HG03103 (cell line): Measurements from ENCODE around the gene SND1.
A peak's percentile ranks its signal among the peaks of the same experiment; 100 is the strongest.

Experiments
- ATAC-seq: cut with Tn5 transposase; IDR thresholded peaks from one replicate; pipeline ENCODE4 v1.9.1; 2021; ENCODE audit warnings: low read depth; ENCODE audit not compliant: unreplicated experiment

The SND1 gene

DNA sequence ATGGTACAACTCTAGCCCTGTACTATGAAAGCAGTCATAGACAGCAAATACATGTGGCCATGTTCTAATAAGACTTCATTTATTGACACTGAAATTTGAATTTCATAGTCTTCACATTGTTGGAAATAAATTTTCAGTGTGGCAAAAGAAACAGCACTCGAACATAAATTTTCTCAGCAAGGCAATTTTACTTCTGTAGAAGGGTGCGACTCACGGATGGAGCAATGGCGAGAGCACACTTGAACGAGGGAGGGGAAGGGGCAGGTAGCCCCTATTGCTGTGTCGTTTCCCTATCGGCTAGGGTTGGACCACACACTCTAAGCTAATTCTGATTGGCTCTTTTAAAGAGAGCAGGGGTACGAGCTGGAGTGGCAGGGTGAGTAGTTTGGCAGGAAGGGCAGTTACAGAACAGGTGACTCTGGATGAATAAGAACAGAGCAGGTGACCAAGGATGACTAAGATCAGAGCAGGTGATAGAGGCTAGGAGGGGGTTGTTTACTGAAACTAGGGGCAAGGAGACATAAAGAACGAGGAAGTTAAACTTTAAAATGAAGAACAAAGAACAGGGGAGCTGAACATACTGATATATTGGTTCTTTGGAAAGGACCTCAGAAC is 327.2 kb downstream of the SND1 start:
- ATAC-seq, result no peak

DNA sequence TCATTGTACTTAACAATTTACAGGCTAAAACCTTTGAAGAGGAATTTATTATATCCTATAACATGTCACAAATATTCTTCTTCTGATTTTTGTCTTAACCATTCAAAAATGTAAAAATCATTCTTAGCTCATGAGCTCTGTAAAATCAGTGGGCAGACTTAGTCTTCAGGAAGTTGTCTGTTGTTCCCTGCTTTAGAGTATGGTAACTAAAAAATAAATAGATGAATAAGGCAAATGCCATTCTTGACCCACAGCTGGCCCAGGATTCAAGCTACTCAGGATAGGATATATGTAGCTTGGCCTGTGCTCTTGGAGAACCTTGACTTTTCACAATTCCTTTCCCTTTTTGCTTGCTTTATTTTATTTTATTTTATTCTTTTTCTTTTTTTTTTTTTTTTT is 327.7 kb downstream of the SND1 start:
- no peak for ATAC-seq

DNA sequence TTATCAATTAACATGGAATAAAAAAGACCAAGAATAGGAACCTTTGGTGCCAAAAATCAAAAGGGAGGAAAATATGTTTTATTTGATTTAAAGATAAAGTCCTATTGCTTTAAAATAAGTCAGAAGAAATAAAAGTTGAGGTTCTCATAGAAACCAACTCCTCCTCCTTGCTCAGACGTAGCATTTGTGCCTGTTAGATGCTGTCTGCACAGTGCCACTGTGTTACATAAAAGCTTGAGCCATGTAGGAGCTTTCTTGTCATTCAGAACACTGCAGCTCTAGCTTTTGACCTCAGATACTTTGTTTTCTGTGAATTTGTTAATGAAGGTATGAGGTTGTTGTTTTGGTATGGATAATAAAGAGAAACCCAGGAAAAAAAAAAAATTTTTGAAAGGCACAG is 328.9 kb downstream of the SND1 start:
- ATAC-seq, result no peak

DNA sequence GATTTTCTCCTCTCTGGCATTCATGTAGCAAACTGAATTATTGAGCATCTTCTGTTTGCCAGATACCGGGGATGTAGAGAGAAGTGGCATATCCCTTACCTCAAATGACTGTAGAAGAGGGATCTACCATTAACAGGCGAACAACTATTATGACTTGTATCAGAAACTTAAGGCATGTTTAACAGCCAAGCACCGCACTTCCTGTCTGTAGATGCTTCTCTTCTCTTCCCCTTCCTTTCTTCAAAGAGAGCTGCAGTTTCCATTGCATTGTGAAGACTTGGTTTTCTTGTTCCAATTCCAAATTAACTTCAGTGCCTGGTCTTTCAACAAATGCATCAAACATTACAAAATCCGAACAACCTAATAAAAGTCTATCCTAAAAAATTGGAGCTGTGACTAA is 330.0 kb downstream of the SND1 start:
- ATAC-seq, result no peak

DNA sequence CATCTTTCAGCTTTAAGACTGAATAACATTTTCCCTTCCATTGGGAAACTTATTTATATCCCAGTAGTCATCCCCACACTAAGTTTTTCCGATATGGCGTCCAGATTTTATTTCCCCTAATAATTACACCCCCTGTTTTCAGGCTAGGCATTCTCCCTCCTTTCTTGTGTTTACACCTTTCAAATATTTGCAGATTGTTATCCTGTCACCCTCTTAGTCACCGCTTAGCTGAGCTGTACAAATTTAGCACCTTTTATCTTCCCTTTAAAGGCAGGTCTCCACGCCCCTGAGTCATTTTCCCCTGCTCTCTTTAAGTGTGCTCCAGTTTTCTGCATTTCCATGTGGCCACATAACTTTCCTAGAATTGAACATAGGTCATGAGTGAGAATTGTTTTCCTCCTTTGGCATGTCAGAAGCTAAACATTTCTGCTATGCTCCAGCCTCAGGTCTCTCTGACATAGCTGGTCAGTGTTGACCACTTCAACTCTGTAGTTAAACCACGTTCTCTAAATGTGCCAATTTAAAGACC is 331.9 kb downstream of the SND1 start:
- ATAC-seq, result no peak

DNA sequence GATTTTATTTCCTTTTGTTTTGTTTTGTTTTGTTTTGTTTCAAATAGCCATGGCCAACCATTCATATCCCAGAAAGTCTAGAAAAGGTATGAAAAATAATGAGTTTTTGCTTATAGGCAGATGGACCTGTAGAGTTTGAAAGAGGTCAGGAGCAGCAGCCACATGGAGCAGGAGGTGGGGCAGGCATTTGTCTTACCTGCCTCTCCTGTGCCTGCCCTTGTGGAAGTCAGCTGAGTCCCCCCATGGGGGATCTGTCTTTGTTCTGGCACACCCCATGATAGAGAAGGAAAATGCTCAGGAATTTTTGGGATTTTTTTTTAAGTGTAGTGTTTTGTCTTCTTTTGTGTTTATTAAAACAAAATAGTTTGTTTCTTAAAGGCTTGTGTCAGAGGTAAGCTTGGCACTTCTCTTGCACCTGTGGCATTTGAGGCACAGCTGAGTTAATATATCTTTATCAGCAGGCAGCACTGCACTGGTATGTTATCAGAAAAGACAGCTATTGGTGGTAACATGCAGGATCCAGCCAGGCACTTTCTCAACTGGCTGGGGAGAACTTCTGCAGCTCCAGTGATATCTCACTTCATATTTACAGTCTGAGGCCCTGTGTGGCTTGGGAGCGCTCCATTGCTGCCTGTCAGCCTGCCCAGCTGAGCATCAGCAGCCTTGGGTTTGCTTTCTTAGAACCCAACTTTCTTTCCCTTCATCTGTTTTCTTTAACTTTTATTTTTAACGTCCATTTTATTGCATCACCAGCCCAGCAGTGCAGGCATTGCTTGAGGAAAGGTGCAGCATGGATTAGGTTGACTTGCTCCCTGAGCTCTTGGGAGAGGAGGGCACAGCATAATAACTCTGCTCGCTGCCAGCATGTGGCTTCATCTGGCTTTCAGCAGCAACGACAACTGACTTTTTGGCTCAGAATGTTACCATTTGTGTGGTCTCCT is 334.9 kb downstream of the SND1 start:
- ATAC-seq, result no peak

DNA sequence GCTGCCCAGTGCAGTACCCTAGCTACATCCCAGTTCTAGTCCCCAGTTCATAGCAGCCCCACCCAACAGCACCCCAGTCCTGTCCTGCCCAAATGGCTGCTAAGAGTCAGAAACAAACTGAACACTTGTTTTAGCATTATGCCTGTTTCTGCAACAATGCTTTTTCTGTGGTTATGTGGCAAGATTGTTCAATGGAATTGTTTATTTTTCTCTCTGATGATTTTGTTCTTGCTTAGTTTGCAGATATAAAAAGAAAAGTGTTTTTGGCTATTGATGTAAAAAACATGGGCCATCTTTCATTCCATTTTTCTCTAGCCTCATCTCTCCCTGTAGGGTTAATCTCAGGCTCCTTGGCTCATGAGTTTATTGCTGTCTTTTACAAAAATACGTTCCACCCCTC is 336.8 kb downstream of the SND1 start:
- ATAC-seq, result no peak

DNA sequence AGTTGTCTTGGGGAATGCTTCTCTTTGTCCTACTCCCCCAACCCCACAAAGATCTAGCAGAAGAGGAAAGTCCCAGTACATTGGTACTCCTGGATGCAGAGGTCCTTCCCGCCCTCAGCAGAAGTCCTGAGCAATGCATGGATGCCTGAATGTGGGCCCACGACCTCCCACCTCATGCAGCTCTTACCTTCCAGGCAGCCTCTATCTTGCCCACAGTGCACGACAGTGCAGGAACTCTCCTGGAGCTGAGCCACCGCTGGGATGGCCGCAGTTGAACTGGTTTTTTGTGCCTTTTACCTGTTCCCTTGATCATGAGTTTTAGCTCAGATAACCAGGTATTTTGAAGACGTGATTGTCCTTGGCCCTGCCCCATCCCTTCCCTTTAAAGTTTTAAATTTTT is 341.3 kb downstream of the SND1 start:
- ATAC-seq, result no peak

DNA sequence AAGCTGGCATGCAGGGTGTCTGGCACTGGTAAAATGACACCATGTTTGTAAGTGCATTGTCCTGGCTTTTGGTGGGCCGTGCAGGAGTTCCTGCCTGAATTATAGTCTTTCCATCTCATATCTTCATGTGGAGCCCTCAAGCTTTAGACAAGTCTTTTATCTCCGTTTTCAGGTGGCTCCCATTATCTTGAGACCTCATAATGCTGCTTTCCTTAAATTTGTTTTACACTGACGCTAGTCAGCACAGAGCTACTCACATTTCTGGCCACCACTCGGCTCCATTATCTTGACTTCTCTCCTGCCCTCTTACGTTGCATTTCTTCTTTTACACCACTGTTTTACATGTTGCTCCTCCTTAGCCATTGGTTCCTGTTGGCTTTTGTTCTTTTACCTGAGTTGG is 342.0 kb downstream of the SND1 start:
- no peak for ATAC-seq

DNA sequence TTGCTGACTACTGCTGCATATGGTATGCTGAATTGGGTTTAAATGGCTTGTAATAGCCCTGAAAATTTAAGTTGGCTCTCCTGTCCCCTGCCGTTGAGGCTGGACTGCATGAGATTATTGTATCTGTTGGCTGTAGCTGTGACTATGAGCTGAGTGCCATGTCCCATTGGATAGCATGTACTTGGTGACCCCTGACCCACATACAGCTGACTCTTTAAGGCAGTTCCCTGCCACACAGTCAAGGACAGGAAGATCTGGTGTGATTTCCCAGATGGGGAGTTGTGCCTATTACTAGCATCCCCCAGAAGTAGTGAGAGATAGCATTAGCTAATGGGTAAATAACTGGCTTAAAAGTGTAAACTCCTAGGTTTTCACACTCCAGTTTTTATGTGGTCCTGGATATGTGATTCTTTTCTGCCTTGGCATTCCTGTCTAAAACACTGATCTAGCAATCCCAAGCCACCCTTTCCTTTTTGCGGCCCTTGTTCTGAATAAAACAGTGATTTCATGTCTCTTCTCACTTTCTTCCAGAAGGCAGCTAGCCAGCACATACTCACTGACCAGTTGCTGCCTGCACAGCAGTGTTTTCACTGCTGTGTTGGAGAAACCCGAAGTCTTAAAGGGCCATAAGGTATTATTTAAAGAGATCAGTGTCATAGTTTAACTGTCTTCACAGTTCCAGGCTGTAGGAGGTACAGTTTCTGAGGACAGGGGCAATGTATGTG is 343.3 kb downstream of the SND1 start:
- no peak for ATAC-seq

DNA sequence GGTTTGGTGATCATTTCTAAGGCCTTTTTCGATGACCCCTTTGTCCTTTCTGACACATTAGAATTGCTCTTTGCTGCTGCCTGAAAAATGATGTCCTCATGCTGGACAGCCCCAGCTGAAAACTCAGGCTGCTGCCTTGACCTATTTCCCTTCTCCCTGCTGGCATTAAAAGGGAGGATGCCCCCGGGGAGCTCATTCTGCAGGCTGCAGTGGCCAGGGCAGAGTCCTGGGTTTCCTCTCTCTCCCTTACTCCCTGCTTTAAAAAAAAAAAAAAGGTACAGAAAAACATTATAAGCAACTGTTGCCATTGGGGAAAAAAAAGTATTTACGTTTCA is 343.9 kb downstream of the SND1 start:
- no peak for ATAC-seq

DNA sequence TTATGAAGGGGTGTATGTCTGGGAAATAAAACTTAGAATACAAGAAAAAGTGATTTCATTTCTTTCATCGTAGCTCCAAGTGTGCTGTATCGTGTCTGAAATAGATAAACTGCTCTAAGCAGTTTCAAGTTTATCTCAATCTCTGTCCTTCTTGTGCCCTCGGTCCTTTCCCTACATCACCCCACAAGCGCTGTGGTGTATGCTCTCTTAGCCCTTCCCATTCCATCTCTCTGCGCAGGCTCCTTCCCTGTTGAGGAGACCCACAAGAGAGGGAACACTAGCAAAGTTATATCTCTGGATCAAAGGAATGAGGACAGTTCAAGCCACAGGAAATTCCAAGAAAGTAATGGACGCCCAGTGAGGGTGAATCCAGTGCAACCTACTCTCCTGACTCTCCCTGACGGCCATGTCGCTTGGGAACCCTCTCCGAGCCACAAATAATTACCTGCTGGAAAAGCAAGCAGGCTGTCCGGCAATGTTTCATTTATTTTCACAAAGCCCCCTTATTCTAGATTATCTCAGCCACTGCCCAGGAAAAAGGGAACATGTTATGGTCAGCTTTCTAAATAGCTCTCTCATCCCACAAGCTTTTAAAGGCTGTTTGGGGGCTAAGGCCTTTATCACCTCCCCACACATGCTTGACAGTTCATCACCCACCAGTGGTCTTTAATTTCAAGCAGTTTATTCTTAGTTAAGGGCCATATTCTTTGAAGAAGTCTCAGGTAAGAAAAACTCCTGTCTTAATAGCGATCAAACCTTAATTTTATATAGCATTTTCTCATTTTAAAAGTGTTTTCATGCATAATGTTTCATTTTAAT is 344.5 kb downstream of the SND1 start:
- ATAC-seq, result no peak

DNA sequence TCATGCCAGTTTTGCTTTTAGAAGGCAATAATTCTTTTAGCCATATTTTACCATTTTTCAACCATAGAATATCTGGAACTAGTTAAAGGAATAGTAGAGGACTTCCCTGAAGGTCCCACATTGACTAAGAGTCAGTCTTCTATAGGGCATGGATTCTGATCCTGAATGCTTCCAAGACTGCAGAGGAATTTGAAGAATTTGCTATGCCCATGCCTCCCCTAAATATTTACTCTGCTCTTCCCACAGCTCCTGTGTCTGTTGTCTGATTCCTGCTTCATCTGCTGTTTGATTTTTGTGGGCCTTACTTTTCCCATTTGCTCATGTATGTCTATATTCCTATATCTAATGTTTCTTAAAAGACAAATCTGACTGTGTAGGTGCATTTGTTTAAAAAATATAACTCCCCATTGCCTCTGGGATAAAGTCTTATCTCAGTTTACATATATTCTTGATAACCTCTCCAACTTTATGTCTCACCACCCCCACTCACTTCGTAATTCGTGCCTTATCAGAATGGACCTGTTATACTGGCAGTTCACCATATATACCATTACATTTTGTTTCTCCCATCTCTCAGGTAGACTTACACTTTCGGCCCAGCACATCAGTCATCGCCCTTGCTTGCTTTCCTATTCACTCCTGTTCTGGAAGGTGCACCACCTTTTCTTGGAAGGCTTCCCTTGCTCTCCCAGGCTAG is 345.4 kb downstream of the SND1 start:
- no peak for ATAC-seq

DNA sequence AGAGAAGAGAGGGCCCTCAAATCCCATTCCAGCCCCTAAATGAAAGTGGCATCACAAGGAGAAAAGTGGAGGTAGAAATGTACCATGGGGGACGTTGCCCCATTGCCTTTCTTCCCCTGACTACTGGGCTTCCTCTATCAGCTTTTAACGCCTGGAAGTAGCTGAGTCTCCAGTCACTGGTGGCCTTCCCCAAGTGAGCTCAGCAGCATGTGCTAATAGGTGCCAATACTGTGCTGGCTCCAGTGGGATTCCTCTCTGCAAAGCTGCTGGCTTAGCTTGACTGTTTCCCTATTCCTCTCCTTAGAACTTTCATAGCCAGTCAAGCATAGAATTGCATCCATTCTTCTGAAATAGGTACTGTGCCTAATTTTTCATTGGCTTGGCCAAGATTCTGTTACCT is 346.7 kb downstream of the SND1 start:
- ATAC-seq, result no peak

DNA sequence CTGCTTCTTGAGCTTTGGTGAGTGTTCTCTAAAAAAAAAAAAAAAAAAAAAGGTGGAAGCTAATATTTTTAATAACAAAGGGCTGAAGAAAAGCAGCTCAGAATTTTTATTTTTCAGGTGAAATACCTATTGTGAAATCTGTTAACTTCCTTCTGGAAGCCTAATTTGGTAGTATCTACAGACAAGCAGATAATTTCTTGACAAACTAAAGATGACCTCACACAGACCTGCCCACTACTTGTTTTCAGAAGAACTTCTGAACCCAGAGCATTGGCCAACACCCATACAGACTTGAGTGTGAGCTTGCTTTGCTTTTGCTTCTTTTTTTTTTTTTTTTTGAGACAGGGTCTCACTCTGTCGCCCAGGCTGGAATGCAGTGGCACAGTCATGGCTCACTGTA is 348.1 kb downstream of the SND1 start:
- ATAC-seq, result no peak

DNA sequence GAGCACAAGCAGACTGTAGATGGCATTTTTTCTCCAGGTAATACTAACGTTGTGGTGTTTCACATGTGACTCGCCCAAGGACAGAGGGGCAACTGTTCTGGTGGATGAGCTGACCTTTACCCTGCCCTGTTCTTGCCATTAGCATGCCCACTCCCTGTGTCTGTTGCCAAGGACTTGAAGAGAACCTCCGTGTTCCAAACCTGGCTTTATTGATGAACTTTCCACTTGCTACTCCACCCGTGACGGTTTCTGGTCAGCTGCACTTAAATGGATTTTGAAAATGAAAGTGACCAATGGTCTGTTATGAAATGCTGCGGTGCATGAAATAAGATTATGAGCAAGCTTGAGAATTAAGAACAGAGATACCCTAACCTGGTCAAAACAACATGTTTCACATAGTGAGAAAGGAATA is 348.9 kb downstream of the SND1 start:
- no peak for ATAC-seq

DNA sequence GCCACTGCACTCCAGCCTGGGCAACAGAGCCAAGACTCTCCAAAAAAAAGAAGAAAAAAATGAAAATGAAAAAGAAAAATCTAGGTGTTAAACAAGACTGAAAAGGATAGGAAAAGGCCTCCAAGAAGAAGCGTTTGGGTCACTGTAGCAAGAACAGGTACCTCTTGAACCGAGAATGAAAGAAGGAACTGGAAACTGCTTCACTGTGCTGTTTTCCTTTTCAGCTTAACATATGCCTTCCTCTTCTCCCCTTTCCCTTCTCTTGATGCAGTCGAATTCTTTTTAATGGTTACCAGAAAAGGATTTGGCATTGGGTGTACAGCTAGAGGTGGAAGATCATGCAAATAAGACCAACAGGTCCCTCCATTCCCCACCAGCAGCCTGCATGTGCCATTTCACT is 351.2 kb downstream of the SND1 start:
- ATAC-seq, result peak; percentile 49

DNA sequence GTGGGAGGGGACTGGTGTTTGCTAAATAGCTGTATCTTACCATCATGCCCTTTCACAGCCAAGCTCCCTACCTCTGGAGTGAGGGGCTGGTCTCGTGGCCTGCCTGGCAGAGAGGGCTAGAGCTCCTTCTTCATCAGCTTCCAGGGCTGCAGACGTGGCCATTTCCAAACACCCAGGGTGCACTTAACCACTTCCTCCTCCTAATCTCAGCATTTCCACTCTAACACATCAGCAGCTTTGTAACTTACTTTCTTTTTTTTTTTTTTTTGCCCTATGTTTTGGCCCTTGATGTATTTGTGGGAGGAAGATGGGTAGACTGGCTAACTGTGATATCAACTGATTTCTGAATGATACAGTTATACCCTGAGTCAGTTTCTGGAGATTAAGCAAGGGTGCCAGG is 351.8 kb downstream of the SND1 start:
- ATAC-seq, result no peak

DNA sequence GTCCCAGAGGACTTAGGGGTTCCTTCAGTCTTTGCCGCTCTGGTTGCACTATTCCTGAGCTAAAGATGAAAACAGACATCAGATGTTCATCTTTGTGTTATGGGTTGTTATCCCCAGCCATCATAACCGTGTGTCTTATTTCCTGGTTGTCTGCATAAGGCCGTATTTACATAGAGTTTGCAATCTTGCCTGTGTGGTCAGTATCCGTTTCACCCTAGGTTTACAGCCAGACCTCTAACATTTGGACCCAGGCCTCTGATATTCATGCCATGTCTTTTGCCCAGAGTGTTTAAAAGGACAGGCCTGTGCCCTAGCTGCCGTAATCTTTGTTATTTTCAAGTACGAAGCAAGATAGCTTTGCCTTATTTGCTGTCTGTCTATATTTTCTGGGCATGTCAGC is 352.6 kb downstream of the SND1 start:
- no peak for ATAC-seq

DNA sequence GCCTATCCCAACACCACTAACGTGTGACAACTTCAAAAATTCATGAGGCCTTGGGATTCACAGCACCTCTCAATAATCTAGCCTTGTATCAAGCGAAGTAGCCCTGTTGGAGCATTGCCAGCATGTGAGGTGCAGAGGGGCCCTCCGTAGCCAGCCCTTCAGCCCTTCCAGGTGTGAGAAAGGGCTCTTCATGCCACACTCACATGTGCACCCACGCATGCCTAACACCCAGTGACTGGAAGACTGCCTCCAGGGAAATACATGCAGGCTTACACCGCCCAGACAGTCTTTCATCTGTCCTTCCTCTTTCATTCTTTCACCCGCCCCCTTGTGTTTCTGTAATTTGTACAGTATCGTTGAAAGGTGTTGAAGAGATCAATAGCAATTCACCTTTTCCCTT is 353.1 kb downstream of the SND1 start:
- no peak for ATAC-seq
